HCT116 (cell line): ENCODE data around the gene SH3PXD2A. TPM values are rescaled to one million over a fixed set of nuclear protein-coding genes. Genes with fewer than 3 reads are reported as not detected.
A peak's percentile ranks its signal among the peaks of the same experiment; 100 is the strongest.

Experiments
- ATAC-seq: fragments of 200-7000 bp; cut with Tn5 transposase; 2 replicates; pipeline ENCODE4 v1.9.1; 2020; ENCODE audit warnings: mild to moderate bottlenecking, moderate library complexity
- BruUV-seq: library from RNA; stranded (reverse); fragments of 400-500 nt; replicated peaks from 2 replicates; lab custom pipeline; 2021; lab: Mats Ljungman, UMichigan
- CTCF ChIA-PET: fragments of 300-600 bp; sonication (Branson Sonifier 250); formaldehyde crosslinking; loops from one replicate; lab custom pipeline; 2021; ENCODE audit warnings: antibody characterized with exemption; lab: Charles Lee
- POLR2A ChIA-PET: fragments of 300-600, 350-600 bp; sonication (Branson Sonifier 250); formaldehyde crosslinking; loops from one replicate; lab custom pipeline; 2021; ENCODE audit warnings: antibody characterized with exemption; lab: Charles Lee
- RAD21 ChIA-PET, 2 experiments: fragments of 300-600 bp; sonication (Branson Sonifier 250); formaldehyde crosslinking; loops; one replicate each; lab custom pipeline; 2023; ENCODE audit warnings: low total read pairs in 2 of 2; ENCODE audit not compliant: uncharacterized antibody in 2 of 2, unreplicated experiment in 2 of 2, low non-redundant PET in 1 of 2; lab: Charles Lee
- DNase-seq: peaks from one replicate; pipeline ENCODE4 v3.0.0-alpha.2; 2010; ENCODE audit warnings: low read depth, low spot score
- H2AFZ ChIP-seq: fragments of 200-600 bp; shearing (Covaris generic), sonication (generic); 2 replicates; pipeline ENCODE4 v1.6.1; 2017; ENCODE audit warnings: low read depth, mixed run types, mixed read lengths, antibody characterized with exemption, low read length; ENCODE audit not compliant: poor library complexity, severe bottlenecking
- H3K27ac ChIP-seq: 2 replicates; pipeline ENCODE4 v1.5.1; 2012; ENCODE audit warnings: low read depth, low read length
- H3K27me3 ChIP-seq: fragments of 200-600 bp; sonication (generic); 2 replicates; pipeline ENCODE4 v1.6.1; 2016; ENCODE audit warnings: mixed run types, low read length, mixed read lengths; ENCODE audit not compliant: insufficient read depth
- H3K36me3 ChIP-seq, 2 experiments: fragments of 200-500 bp in 1 of 2; fragments of 200-600 bp in 1 of 2; sonication (Bioruptor generic) in 1 of 2; sonication (generic) in 1 of 2; 2 replicates each; pipeline versions ENCODE4 v1.5.1 to v1.6.1; 2014 to 2016; ENCODE audit warnings: low read length in 2 of 2, inconsistent platforms in 1 of 2, mixed read lengths in 1 of 2, mixed run types in 1 of 2; ENCODE audit not compliant: insufficient read depth in 2 of 2, control insufficient read depth in 1 of 2
- H3K4me1 ChIP-seq, 2 experiments: fragments of 200-600 bp in 1 of 2; sonication (generic) in 1 of 2; 2 replicates each; pipeline versions ENCODE4 v1.5.1 to v1.6.1; 2012 to 2017; ENCODE audit warnings: low read length in 2 of 2, inconsistent platforms in 1 of 2, mild to moderate bottlenecking in 1 of 2, mixed read lengths in 1 of 2, mixed run types in 1 of 2, moderate library complexity in 1 of 2; ENCODE audit not compliant: insufficient read depth in 2 of 2, control insufficient read depth in 1 of 2
- H3K4me2 ChIP-seq: fragments of 200-600 bp; sonication (generic); 2 replicates; pipeline ENCODE4 v1.6.1; 2017; ENCODE audit warnings: mixed run types, low read length, mixed read lengths
- H3K4me3 ChIP-seq, 2 experiments: fragments of 200-600 bp in 1 of 2; sonication (generic) in 1 of 2; replicated peaks in 1 of 2; 2 replicates each; pipeline ENCODE4 v1.5.1; 2011 to 2016; ENCODE audit warnings: low read length in 2 of 2, control low read depth in 1 of 2, low read depth in 1 of 2, mild to moderate bottlenecking in 1 of 2, mixed read lengths in 1 of 2, mixed run types in 1 of 2
- H3K79me2 ChIP-seq: fragments of 200-600 bp; sonication (generic); 2 replicates; pipeline ENCODE4 v1.6.1; 2017; ENCODE audit warnings: mild to moderate bottlenecking, mixed run types, low read length, moderate library complexity, mixed read lengths; ENCODE audit not compliant: insufficient read depth
- H3K9ac ChIP-seq: fragments of 200-600 bp; sonication (generic); 2 replicates; pipeline ENCODE4 v1.6.1; 2016; ENCODE audit warnings: low read length, mixed read lengths
- H3K9me2 ChIP-seq: fragments of 200-600 bp; sonication (generic), shearing (Covaris generic); 2 replicates; pipeline ENCODE4 v1.6.1; 2017; ENCODE audit warnings: mixed run types, mild to moderate bottlenecking, moderate library complexity; ENCODE audit not compliant: insufficient read depth
- H3K9me3 ChIP-seq, 2 experiments: fragments of 200-500 bp in 1 of 2; fragments of 200-600 bp in 1 of 2; sonication (Bioruptor generic) in 1 of 2; sonication (generic) in 1 of 2; 2 replicates each; pipeline ENCODE4 v1.6.1; 2014 to 2017; ENCODE audit warnings: low read length in 2 of 2, mixed read lengths in 2 of 2, inconsistent platforms in 1 of 2, low read depth in 1 of 2, mild to moderate bottlenecking in 1 of 2, mixed run types in 1 of 2, moderate library complexity in 1 of 2; ENCODE audit not compliant: control insufficient read depth in 1 of 2, insufficient read depth in 1 of 2
- H4K20me1 ChIP-seq: fragments of 200-600 bp; sonication (generic), shearing (Covaris generic); 2 replicates; pipeline ENCODE4 v1.6.1; 2017; ENCODE audit warnings: mixed run types, mild to moderate bottlenecking, moderate library complexity; ENCODE audit not compliant: insufficient read depth
- CBX3 ChIP-seq: IDR thresholded peaks from 2 replicates; pipeline ENCODE4 v1.6.1; 2012; ENCODE audit warnings: low read depth
- CTCF ChIP-seq, 3 experiments: fragments of 200-600 bp in 1 of 3; sonication (generic) in 1 of 3; IDR thresholded peaks in 2 of 3; conservative IDR thresholded peaks in 1 of 3; 2 replicates each; pipeline ENCODE4 v1.5.1; 2012 to 2017; ENCODE audit warnings: low read depth in 2 of 3, low read length in 2 of 3, antibody characterized with exemption in 1 of 3, borderline replicate concordance in 1 of 3, control low read depth in 1 of 3, mild to moderate bottlenecking in 1 of 3, mixed read lengths in 1 of 3, mixed run types in 1 of 3, moderate library complexity in 1 of 3; ENCODE audit not compliant: insufficient read depth in 1 of 3
- EGR1 ChIP-seq: IDR thresholded peaks from 2 replicates; pipeline ENCODE4 v1.6.1; 2012; ENCODE audit warnings: low read depth
- ELF1 ChIP-seq: IDR thresholded peaks from 2 replicates; pipeline ENCODE4 v1.6.1; 2012; ENCODE audit warnings: low read depth, borderline replicate concordance
- EZH2 ChIP-seq: fragments of 200-600 bp; sonication (generic); IDR thresholded peaks from 2 replicates; pipeline ENCODE4 v1.6.1; 2017; ENCODE audit warnings: antibody characterized with exemption, mixed run types
- EZH2phosphoT487 ChIP-seq: fragments of 200-600 bp; IDR thresholded peaks from 2 replicates; pipeline ENCODE4 v1.6.1; 2018; ENCODE audit warnings: antibody characterized with exemption, borderline replicate concordance
- FOSL1 ChIP-seq: IDR thresholded peaks from 2 replicates; pipeline ENCODE4 v1.6.1; 2012; ENCODE audit warnings: low read depth
- JUND ChIP-seq: IDR thresholded peaks from 2 replicates; pipeline ENCODE4 v1.6.1; 2012
- POLR2A ChIP-seq: IDR thresholded peaks from 2 replicates; pipeline ENCODE4 v1.7.0; 2011; ENCODE audit warnings: borderline replicate concordance; ENCODE audit not compliant: insufficient read depth, insufficient read length; ENCODE audit errors: extremely low read depth
- POLR2AphosphoS5 ChIP-seq: IDR thresholded peaks from 2 replicates; pipeline ENCODE4 v1.6.1; 2011; ENCODE audit warnings: mild to moderate bottlenecking, low read depth, low read length, moderate library complexity
- RAD21 ChIP-seq: IDR thresholded peaks from 2 replicates; pipeline ENCODE4 v1.6.1; 2012; ENCODE audit warnings: low read depth, mild to moderate bottlenecking
- REST ChIP-seq: IDR thresholded peaks from 2 replicates; pipeline ENCODE4 v1.6.1; 2012; ENCODE audit warnings: low read depth
- SIN3A ChIP-seq: IDR thresholded peaks from 2 replicates; pipeline ENCODE4 v1.6.1; 2012; ENCODE audit warnings: low read depth
- SP1 ChIP-seq: IDR thresholded peaks from 2 replicates; pipeline ENCODE4 v1.6.1; 2012; ENCODE audit warnings: low read depth
- TCF7L2 ChIP-seq: IDR thresholded peaks from 2 replicates; pipeline ENCODE4 v1.7.0; 2011; ENCODE audit warnings: borderline replicate concordance, inconsistent platforms; ENCODE audit not compliant: insufficient read depth, insufficient read length; ENCODE audit errors: extremely low read depth
- YY1 ChIP-seq: IDR thresholded peaks from 2 replicates; pipeline ENCODE4 v1.6.1; 2011; ENCODE audit warnings: low read length, low read depth, moderate library complexity, mild to moderate bottlenecking; ENCODE audit not compliant: insufficient replicate concordance; ENCODE audit errors: extremely low read depth
- ZNF274 ChIP-seq: fragments of 200-500 bp; sonication (Bioruptor generic); IDR thresholded peaks from 2 replicates; pipeline ENCODE4 v1.6.1; 2014; ENCODE audit warnings: mild to moderate bottlenecking, low read depth, low read length, inconsistent platforms
- intact Hi-C: fragments of 100-400 bp; cut with micrococcal nuclease; formaldehyde crosslinking; loops from 2 replicates; pipeline ENCODE4 v1.10.0; 2022
- total RNA-seq: library from RNA; stranded (reverse); gene quantifications from one replicate; pipeline ENCODE4 v1.2.1, GENCODE V29; 2021; ENCODE audit not compliant: unreplicated experiment
- TF ChIP-seq, protein P1 (sequence below): IDR thresholded peaks from 2 replicates; pipeline ENCODE4 v1.6.1; 2011; ENCODE audit warnings: mild to moderate bottlenecking, low read length, moderate library complexity; ENCODE audit not compliant: insufficient replicate concordance; ENCODE audit errors: extremely low read depth
- TF ChIP-seq, protein P2 (sequence below): IDR thresholded peaks from 2 replicates; pipeline ENCODE4 v1.6.1; 2012

The SH3PXD2A gene
- total RNA-seq, 1 experiment from 2014 or later: 8.7 TPM

DNA sequence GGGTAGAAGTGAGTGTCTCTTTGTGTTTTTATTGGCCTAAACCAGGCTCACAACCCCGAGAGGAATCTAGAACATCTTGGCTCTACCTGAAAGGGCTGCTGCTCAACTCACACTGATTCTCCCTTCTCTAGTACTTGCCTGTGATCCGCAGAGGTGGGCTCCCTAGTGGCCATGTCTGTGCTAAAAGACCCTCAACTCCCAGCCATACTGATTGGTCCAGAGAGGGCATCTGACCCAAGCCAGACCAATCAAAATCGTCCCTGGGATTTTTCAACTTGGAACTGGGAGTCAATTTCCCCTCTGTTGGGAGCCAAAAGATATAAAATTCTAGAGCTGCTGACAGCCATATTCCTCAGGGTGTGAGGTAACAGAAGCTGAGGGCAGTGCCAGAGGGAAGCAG, 55.3 kb downstream of the SH3PXD2A start:
- Histone ChIP-seq H3K9me3 (no peaks in the 10 kb centered on the region), H3K4me3 (no peak overlapping the region), H4K20me1 (no peaks in the 10 kb centered on the region), H3K27me3 (no peaks in the 10 kb centered on the region), H3K79me2 (no peaks in the 10 kb centered on the region), H3K9me2 (no peaks in the 10 kb centered on the region), H2AFZ (no peak overlapping the region), H3K4me1 (no peaks in the 10 kb centered on the region), H3K9ac (no peak overlapping the region), H3K27ac (no peak overlapping the region), H3K36me3 (no peaks in the 10 kb centered on the region), H3K4me2 (no peak overlapping the region)
- BruUV-seq: no TSS peak
- intact Hi-C loops: no loop called here
- DNase-seq: no peak
- ChIA-PET POLR2A (no interaction called here), RAD21 (no interaction called here), CTCF (no interaction called here)
- 0 out of 2 replicates have a peak, but pooled peaks have one; percentile 31 for ATAC-seq
- TF ChIP-seq CBX3: no peak
- TF ChIP-seq FOSL1: no peak
- no peak for TF ChIP-seq ZNF274
- TF ChIP-seq, protein P1, sequence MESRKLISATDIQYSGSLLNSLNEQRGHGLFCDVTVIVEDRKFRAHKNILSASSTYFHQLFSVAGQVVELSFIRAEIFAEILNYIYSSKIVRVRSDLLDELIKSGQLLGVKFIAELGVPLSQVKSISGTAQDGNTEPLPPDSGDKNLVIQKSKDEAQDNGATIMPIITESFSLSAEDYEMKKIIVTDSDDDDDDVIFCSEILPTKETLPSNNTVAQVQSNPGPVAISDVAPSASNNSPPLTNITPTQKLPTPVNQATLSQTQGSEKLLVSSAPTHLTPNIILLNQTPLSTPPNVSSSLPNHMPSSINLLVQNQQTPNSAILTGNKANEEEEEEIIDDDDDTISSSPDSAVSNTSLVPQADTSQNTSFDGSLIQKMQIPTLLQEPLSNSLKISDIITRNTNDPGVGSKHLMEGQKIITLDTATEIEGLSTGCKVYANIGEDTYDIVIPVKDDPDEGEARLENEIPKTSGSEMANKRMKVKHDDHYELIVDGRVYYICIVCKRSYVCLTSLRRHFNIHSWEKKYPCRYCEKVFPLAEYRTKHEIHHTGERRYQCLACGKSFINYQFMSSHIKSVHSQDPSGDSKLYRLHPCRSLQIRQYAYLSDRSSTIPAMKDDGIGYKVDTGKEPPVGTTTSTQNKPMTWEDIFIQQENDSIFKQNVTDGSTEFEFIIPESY: no peak
- no peak for TF ChIP-seq CTCF (IDR thresholded peaks at IDR 0.05 in 2 of 3, conservative IDR thresholded peaks at IDR 0.05 in 1 of 3; ENCODE audit: borderline replicate concordance in 1 of 3, insufficient read depth in 1 of 3, low read depth in 2 of 3, low read length in 2 of 3)
- TF ChIP-seq SP1: no peak
- no peak for TF ChIP-seq REST
- TF ChIP-seq JUND: no peak
- TF ChIP-seq RAD21: no peak
- TF ChIP-seq ELF1: no peak
- no peak for TF ChIP-seq POLR2A
- TF ChIP-seq, protein P2, sequence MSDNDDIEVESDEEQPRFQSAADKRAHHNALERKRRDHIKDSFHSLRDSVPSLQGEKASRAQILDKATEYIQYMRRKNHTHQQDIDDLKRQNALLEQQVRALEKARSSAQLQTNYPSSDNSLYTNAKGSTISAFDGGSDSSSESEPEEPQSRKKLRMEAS: no peak
- TF ChIP-seq EZH2phosphoT487: no peak
- no peak for TF ChIP-seq TCF7L2
- no peak for TF ChIP-seq POLR2AphosphoS5
- TF ChIP-seq YY1: no peak
- TF ChIP-seq SIN3A: no peak
- no peak for TF ChIP-seq EGR1
- no peak for TF ChIP-seq EZH2
